Diencephalon (tissue), 1 donor: ENCODE measurements around the gene PTCD3. TPM values are rescaled to one million over a fixed set of nuclear protein-coding genes. Genes with fewer than 3 reads are reported as not detected.
A peak's percentile ranks its signal among the peaks of the same experiment; 100 is the strongest.

Experiments used
- small RNA-seq: library from RNA; depleted of rRNA; stranded (forward); fragments of <200 nt; gene quantifications from one replicate; pipeline ENCODE3, GENCODE V24; 2014
- total RNA-seq: library from RNA; depleted of rRNA; stranded (reverse); fragments of >200 nt; gene quantifications from one replicate; pipeline ENCODE4 v1.2.3, GENCODE V29; 2014

Gene PTCD3
- 93.9 TPM for total RNA-seq

GRCh38 chr2:86105969-86106945 lies at the start of gene PTCD3:
Gene PTCD3 (plus strand): TSS chr2:86106235. CDS start chr2:86106248, 13 bp downstream.

GRCh38 chr2:86105252-86105968 lies 625 bp upstream of the PTCD3 start, which contains the start of gene POLR1A:
Gene POLR1A (minus strand): TSS chr2:86105886. CDS start chr2:86105776, 110 bp downstream.

Small RNAs within 50 kb of the gene (small RNA-seq; reads per million reads assigned to genes)
- gene RF00019 = not detected
- 2,664 reads per million, percentile 99 among the genes with 10 or more reads in this experiment for gene SNORD94

Other genes with a start within 250 kb of the PTCD3 start
- gene ST3GAL5, start 217.2 kb upstream of the PTCD3 start, total RNA-seq = 76.1 TPM
- 14.5 TPM for gene POLR1A, start 349 bp upstream of the PTCD3 start, total RNA-seq
- 60.0 TPM for gene IMMT, start 89.2 kb downstream of the PTCD3 start, total RNA-seq
- 52.8 TPM for gene MRPL35, start 93.2 kb downstream of the PTCD3 start, total RNA-seq
- 200 TPM for gene REEP1, start 231.4 kb downstream of the PTCD3 start, total RNA-seq